DMS114 treated with DMSO at 0.1 percent for 48 hours (cell line): ENCODE results near the gene FBXW11.

Source experiments
- DNase-seq: peaks from one replicate; lab custom pipeline; 2025; ENCODE audit not compliant: unreplicated experiment; lab: John Stamatoyannopoulos, UW

The FBXW11 gene

DNA sequence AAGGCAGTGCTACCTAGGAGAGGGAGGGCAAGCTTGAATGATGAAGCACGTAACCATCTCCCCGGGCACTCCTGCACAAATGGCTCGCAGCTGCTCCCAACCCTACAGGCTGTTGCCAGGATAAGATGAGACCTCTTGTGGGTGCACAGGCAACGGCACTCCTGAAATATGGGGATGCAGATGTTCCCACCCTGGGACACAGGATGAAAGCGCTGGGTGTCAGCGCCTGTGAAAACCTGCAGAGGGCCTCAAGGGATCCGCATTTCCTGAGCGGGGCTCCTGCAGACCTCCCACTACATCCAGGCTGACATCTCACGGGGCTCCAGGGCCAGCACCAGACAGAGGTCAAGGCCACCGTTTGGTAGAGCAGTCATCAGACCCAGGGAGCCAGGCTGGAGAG, 160.1 kb downstream of the FBXW11 start:
- DNase-seq, result no peak

DNA sequence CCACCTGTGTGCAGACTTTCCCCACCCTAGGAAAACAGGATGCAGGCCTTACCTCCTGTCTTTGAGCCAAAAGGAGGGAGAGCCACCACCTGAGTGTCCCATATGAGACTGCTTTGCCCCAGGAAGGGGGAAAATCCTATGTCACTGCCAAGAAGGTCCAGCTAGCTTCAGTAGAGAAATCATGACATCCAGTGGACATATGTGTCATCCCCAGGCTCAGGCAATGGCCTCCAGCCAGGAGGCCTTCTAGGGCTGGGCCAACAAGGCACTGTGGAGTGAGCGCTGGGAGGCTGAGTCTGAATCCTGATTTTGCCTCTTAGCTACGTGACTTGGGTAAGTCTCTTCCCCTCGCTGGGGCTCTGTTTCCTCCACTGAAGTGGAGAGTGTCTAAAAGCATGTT, 160.6 kb downstream of the FBXW11 start:
- DNase-seq, result no peak

DNA sequence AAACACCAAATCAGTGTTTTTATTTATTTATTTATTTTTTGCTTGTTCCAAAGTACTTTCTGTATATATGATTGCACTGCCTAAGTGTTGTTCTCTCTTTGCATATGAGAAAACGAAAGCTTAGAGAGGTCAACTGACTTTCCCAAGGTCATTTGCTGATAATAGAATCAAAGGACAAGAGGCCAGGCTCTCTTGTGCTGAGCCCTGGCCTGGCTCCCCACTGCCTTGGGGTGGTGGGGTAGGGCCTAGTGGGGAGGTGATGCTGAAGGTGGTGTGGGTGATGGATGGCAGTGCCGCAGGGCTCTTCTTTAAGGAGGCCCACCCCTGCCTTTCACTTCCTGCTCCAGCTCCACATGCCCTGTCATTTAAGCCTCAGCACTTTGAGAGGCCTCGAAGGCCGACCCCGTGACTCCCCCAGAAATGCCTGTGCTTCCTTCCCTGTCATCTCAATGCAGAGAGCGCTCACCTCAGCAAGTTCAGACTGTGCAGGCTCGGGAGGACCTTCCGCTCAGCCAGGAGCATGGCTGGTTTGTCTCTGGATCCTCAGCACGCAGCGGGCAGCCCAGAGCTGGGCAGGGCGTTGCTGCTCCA, 161.3 kb downstream of the FBXW11 start:
- no peak for DNase-seq

DNA sequence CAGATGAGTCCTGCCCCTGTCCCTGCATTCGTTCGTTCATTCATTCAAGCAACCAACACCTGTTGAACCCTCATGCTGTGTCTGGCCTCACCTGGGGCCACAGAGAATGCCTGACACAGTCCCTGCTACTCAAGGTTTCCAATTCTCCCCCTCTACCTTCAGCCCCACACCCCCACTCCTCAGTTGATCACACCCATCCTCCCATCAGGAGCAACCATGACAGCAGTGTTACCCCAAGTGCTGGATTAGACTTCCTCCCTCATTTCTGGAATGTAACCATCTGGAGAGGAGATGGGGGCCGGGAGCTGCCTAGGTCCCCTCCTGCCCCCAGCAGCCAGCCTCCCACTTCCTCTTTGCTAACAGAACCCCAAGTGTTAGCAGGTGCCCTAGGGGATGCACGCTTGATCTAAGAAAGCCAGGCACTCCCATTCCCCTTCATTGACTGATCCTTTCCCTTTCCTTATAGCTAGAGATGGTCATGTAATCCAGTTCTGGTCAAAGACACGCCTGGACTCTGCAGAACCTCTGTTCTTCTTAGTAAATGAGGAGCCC, 163.6 kb downstream of the FBXW11 start:
- no peak for DNase-seq

DNA sequence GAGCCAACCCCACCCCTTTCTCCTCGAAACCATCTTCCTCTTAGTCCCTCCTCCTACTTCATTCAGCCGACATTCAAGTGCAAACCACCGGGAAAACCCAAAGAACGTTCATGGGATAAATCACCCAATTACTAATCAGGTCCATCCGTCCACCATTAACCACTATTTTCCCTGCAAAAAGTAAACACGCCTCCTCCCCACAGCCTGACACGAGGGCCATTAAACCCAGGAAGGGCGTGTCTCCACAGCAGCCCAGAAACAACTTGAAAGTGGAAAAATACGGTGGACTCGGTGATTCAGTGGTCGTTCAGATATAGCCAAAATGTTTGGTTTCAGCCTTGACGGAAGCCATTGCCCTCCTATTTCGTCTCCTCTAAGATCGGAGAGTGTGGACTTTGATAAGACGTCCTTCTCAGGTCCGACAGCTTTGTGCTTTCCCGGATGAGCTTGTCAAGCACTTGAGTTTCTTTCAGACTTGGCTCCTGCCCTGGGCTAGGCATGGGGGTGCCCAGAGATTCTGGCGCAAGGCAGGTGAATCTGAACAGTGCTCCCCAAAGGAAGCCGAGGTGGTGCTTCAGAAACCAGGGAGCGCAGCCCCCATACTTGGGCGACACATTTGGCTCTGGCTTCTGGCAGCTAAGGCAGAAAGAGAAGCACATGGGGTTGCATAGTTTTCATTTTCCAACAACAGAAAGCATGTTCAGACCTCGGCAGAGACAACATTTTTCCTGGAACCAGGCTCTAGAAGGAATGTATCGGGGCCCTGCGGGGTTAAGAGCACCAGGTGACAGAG, 164.3 kb downstream of the FBXW11 start:
- no peak for DNase-seq

DNA sequence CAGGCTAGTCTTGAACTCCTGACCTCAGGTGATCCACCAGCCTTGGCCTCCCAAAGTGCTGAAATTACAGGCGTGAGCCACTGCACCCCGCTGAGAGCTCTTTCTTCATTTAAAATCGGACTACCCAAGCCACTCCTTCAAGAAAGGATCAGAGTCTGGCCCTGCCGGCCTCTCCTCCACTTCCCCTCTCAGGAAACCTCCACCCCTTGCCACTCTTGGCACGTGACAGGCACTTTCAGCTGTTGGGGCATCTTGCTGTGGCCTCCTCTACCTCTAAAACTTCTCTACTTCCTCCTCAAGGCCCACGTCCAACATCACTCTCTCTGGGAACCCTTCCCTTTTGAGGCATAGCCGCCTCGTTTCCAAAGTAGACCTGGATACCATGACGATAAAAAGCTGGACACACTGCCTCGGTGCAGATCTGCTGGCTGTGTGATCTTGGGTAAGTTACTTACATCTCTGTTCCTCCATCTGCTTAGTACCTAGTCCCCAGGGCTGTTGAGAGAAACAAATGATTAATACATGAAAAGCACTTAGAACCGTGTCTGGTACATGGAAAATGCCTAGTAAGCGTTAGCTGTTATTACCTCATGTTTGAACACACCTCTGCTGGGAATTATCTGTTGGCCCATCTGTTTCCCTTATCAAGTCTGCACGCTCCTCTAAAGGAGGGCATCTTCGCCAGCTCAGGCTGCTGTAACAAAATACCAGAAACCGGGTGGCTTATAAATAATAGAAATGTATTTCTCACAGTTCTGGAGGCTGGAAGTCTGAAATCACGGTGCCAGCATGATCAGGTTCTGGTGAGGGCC, 165.5 kb downstream of the FBXW11 start:
- no peak for DNase-seq

DNA sequence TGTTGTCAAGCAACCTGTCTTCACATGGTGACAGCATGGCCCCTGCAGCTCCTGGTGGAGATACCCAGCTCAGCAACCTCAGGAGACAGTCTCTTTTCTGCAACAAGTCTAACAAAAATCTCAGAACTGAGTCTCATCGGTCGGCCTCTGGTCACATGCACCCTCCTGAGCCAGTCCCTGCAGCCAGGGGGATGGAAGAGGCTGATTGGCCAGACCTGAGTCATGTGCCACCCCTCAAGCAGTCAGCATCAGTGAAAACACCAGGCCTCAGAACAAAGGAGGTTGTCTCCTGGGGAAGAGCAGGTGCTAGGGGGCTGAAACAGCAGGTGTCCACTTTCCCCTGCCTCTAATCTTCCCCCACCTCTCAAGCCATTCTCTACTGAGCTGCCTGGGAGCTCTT, 166.4 kb downstream of the FBXW11 start:
- no peak for DNase-seq

DNA sequence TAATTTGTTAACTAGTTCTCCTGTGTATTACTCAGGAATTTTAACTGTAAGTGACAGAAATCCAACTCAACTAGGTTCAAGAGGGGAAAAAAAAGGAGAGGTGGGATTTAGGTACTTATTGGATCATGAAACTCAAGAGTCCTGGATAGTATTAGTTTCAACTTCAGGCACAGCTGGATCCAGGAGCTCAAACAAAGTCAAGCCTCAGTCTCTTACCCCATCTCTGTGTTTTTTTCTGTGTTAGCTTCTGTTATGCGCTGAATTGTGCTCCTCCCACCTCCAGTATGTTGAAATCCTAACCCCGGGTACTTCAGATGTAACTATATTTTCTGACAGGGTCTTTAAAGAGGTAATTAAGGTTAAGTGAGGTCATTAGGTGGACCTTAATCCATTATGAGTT, 167.3 kb downstream of the FBXW11 start:
- no peak for DNase-seq

DNA sequence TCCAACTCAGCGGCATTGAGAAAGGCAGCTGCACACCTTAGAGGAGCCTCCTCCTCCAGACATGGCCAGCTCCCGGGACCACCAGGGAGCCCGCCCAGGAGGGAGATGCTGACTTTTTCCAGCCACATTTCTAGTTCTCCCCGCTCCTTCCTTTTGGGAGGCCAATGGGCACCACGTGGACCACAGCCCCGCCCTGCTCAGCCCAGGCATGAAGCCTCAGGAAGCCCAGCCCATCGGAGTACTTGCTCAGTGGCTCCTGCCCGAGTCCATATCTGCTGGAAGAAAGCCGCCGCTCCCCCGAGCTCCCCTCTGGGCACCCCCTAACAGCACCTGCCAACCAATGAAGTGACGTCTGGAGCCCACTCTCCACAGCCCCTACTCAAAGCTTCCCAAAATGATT, 168.4 kb downstream of the FBXW11 start:
- no peak for DNase-seq

DNA sequence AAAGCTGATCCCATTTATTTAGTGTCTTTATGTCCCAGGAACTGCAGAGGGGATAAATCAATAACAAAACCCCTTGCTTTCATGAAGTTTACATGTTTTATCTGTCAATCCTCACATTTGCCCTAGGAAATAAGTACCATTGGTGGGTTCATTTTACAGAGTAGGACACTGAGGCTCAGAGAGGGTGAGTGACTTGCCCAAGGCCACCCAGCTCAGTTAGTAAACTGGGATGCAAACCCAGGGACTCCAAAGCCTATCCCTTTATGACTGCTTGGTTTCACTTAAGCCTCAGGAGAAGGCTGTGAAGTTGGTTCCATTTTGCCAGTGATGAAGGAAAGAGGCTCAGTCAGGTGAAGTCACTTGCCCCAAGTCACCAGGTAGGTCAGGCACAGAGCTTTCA, 168.9 kb downstream of the FBXW11 start:
- no peak for DNase-seq

DNA sequence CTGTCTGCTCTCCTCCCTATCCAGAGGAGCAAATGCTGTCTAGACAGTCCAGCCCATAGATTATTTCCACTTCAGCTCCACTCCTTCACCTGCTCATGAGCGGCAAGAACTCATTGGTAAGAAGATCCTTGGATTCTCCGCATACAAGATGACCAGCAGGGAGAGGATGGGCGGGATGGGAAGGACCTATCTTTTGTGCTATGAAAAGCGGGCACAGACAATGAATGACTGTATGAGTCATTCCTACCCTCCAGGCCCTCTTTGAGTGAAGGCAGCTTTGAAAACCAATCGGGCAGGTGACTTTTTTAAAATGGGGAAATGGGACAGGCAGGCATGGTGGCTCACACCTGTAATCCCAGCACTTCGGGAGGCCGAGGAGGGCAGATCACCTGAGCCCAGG, 171.4 kb downstream of the FBXW11 start:
- no peak for DNase-seq

DNA sequence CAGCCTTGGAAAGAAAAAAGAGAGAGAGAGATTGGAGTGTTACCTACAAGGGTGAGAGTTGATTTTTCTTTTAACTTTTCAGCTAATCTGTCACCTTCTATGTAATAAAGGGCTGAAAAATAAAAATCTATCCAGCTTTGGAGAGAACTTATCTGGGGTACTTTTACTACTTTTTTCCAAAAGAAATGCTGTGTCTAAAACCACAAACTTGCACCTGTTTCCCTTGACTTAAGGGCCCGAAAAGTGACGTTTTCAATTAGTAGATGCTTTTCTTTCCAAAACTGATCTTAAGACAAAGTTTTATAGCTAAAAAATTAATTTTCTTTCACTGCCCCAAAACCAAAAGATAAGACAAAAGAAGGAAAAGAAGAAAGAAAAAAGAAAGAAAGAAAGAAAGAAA, 172.0 kb downstream of the FBXW11 start:
- no peak for DNase-seq

DNA sequence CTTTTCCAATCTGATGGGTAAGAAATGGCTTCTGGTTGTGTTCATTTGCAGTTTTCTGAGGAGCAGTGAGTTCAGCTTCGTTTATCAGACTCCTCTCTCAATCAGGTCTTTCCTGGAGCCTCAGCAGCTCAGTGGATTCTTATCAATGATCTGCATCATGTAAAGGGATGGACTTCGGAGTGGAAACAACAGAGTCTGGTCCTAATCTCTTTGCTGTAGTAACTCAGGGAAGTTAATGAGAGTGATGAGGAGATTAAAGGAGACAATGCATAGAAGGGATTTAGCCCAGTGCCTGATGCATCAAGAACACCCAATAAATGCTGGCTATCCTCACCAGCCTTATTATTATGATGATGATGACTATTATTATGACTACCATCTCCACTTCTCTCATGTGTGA, 173.7 kb downstream of the FBXW11 start:
- no peak for DNase-seq

DNA sequence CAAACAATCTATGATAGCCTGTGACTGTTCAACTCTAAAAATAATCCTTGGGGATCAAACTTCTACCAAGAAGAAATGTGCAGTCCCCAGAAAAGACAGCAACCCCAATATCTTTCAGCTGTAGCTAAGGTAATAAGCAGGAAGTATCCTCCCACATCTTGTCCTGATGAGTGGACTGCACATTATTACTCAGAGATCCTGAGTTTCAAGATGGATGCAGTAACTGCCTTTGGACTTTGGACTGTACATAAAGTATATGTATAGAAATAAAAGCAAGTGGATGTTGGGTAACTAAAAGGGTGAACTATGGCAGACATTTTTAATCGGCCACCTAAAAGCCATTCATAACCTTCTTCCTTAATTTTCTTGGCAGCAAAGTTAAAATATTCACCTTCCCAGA, 175.8 kb downstream of the FBXW11 start:
- no peak for DNase-seq

DNA sequence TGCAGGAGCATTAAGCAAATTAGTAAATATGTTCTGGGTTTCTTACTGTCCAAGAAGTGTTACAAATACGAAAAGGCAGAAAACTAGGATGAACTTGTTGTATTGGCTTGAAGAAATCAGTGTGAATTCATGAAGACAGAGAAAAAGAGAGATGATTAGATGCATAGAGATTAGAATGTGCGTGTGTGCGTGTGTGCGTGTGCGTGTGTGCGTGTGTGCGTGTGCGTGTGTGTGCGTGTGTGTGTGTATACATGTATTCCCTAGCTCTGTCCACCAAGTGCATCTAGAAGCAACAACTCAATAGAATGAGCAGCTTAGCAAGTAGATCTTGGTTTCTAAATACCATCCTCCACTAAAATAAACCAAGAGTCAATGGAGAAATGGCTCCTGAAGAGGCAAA, 179.3 kb downstream of the FBXW11 start:
- DNase-seq, result no peak

DNA sequence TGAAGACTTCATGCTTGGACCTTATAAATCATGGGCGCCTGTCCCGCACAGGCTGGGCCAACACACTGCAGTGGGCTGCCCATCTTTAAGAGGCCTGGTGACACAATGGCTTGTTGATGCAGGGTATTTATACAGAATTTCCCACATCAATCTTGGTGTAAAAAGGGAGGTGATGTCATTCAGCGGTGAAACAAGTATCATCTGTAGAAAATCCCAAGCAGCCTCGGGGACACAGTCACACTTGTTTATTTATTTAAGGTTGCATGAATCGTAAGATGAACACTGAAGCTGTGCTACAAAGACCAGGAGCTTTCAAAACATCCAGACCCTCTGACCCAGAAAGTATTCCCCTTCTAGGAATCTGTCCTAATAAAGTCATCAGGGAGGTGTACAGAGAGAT, 180.3 kb downstream of the FBXW11 start:
- no peak for DNase-seq

DNA sequence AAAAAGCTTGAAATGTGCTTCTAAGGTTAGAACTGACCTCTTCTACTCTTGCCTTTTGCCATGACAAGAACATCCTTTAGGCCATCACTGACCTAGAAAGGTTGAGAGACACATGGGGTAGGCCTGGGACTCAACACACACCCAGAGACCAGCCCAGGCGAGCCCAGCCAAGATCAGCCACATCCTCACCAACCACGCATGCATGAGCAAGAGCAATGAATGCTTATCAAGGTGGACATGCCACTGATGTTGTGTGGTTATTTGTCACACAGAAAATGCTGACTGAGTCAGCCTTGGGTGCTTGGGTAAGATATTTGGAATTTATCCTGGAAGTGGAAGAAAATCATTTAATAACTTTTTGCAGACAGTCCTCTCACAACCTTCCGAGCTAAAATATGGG, 181.4 kb downstream of the FBXW11 start:
- DNase-seq, result no peak

DNA sequence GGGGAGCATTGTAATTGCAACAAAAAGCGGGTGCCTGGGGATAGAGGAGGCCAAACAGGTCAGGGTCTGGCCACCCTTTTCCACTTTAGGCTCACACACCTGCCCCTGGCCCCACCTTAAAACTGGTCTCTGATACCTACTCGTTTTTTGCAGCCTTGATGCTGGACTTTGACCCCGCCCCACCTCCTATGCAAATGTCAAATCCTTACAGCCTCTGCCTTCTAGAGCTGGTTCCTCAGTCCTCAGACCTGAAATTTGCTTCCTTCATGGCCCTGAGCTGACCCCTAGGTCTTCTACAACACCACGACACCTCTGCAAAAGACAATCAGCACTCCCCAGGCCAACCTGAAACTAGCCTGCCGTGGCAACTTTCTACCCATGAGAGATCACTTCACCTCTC, 183.2 kb downstream of the FBXW11 start:
- DNase-seq, result no peak

DNA sequence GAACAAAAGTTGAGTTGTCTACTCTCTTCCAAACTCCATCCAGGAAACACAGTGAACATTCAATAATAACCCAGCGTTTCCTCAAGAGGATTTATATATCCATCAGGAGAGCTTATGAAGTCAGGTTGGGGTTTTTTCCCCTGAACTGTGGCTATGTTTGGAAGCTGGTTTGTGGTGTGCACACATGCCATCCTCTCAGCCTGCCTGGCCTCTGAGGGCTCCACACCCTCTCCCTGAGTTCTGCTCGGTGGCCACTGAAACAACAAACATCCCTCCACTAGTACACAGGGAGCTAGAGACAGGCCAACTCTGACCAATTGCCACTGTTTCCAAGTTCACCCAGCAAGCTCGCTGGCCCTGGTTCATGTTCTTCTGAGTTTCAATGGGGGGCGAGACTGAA, 185.2 kb downstream of the FBXW11 start:
- DNase-seq, result no peak

DNA sequence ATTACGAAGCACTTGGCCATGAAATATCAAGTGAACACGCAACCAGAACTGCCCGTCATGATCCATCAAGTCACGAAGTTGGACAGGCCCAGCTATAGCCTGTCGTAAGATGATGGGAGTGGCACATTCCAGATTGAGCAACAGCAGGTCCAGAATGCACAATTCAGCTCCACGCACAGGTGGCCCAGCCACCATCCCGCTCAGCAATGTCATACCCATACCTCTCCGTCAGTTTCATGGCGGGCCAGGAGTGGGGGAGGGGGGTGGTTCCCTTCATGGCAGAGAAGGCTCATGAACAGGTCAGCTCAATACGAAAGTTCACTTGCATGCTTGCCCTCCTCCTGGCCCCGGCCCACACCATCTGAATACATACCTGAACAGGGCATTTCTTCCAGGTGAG, 185.9 kb downstream of the FBXW11 start:
- no peak for DNase-seq

DNA sequence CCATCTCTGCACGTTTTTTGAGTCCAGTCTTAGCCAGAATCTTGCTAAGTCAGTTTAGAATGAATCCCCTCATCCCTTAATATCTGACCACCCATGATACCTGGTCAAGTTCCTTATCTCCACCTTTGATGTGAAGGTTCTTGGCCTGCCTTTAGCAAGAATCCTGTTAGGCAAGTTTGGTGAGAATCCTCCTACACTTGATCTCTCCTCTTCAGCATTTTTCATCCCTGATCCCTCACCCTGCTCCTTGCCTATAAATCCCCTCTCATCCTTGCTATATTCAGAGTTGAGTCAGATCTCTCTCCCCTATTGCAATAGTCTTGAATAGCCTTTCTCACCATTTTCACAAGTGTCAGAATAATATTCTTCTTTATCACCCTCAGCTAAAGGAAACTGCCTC, 189.8 kb downstream of the FBXW11 start:
- no peak for DNase-seq
